ENCODE results near the gene KLRB1.
"Not testable (repeated sequence)": the region's sequence is repeated elsewhere in the genome, so short reads cannot be mapped to it uniquely, and the experiment has no call there.

Gene KLRB1

GRCh38 chr12:9619411-9620179 is 11.9 kb upstream of the KLRB1 start:
- DNase-seq (ENCODE audit: low read depth, low spot score) = no peak

DNA sequence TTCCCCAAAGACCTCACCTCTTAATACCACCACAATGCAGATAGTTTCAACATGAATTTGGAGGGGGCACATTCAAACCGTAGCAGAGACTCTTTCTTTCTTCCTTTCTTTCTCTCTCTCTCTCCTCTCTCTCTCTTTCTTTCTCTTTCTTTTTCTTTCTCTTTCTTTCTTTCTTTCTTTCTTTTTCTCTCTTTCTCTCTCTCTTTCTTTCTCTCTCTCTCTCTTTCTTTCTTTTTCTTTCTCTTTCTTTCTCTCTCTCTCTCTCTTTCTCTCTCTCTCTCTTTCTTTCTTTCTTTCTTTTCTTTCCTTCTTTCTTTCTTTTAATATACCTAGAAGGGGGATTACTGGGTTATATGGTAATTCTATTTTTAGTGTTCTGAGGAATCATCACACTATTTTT is 11.2 kb upstream of the KLRB1 start:
- not testable (repeated sequence) for DNase-seq (ENCODE audit: low read depth, low spot score)

- DNase-seq (ENCODE audit: low read depth, low spot score) = no peak
Measured at GRCh38 chr12:9617124-9617523, 9.4 kb upstream of the KLRB1 start.

DNA sequence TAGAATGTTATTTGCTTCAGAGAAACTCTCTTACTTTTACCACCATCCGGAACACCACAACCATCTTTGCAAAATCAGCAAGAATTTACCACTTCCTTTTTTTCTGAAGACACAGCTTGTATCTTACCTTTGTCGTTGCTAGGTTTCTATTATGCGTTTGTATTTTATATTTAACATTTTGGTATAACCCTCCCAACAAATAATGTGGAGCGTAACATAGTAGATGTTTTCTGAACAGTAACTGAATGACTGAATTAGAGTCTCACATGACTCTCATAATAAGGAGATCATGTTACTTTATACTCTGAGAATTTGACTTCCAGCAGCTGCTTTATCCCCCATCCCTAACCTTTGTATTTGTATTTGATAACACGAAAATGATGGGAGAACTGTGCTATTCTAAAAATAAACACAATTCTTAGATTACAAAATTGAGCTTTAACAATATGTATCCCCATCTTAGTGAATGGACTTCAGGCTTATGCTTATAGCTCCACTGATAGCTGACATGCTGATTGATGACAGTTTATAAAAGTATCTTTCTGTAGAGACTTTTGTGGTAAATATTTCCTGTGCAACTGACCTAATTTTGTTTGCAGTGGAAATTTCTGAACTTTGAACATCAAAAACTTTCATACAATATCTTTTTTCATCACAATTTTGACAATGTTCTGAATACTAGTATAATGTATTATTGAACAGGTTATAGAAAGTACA is 7.9 kb upstream of the KLRB1 start:
- DNase-seq (ENCODE audit: low read depth, low spot score) = no peak

DNA sequence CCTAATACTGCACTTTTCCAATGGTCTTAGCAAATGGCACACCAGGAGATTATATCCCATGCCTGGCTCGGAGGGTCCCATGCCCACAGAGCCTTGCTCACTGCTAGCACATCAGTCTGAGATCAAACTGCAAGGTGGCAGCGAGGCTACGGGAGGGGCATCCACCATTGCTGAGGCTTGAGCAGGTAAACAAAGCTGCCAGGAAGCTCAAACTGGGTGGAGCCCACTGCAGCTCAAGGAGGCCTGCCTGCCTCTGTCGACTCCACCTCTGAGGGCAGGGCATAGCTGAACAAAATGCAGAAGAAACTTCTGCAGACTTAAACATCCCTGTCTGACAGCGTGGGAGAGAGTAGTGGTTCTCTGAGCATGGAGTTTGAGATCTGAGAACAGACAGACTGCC is 2.9 kb upstream of the KLRB1 start:
- DNase-seq (ENCODE audit: low read depth, low spot score) = not testable (repeated sequence)

- DNase-seq (ENCODE audit: low read depth, low spot score) = no peak
Measured at GRCh38 chr12:9606736-9607372, 862 bp downstream of the KLRB1 start.

DNA sequence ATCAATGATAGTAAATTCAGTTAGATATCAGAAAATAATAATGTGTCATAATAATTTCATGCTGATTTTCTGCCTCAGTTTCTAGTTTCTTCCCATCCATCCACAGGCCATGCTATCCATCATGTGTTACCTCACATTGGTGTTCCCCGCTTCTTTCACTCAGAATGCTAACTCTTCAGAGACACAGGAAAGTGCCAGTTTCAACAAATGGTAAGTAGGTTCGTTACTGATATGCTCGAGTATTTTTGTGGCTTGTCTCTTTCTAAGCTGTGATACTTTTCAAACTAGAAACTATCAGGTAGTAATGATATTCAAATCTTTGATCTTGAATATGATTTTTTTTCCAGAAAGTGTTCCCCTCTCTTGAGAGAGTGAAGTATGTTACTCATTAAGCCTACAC is 1.5 kb downstream of the KLRB1 start:
- DNase-seq (ENCODE audit: low read depth, low spot score) = no peak

- no peak for DNase-seq (ENCODE audit: low read depth, low spot score)
Measured at GRCh38 chr12:9605483-9605882, 2.2 kb downstream of the KLRB1 start.

GRCh38 chr12:9604287-9604686 is 3.4 kb downstream of the KLRB1 start:
- DNase-seq (ENCODE audit: low read depth, low spot score) = no peak

DNA sequence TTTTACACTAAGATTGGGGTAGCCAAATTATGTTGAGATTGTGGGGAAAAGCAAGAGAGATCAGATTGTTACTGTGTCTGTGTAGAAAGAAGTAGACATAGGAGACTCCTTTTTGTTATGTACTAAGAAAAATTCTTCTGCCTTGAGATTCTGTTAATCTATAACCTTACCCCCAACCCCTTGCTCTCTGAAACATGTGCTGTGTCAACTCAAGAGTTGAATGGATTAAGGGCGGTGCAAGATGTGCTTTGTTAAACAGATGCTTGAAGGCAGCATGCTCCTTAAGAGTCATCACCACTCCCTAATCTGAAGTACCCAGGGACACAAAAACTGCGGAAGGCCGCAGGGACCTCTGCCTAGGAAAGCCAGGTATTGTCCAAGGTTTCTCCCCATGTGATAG is 7.3 kb downstream of the KLRB1 start:
- DNase-seq (ENCODE audit: low read depth, low spot score) = peak; percentile 11

GRCh38 chr12:9598363-9598762 is 9.4 kb downstream of the KLRB1 start:
- no peak for DNase-seq (ENCODE audit: low read depth, low spot score)

- no peak for DNase-seq (ENCODE audit: low read depth, low spot score)
Measured at GRCh38 chr12:9597365-9597764, 10.4 kb downstream of the KLRB1 start.

- DNase-seq (ENCODE audit: low read depth, low spot score) = no peak
Measured at GRCh38 chr12:9590441-9590840, 17.3 kb downstream of the KLRB1 start.

DNA sequence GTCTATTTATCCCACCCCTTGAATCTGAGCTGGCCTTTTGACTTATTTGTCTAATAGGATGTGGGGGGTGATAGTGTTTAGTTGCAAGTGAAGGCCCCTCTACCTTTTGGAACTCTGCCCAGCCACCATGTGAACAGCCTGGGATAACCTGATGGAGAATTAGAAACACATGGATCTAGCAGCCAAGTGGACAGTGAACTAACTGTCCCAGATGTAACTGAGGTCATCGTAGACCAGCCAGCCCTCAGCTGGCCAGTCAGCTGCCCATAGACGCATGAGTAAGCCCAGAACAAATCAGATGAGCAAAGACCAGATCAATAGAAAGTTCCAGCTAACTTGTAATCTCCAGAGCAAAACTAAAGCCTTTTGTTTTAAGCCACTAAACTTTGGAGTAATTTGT is 19.0 kb downstream of the KLRB1 start:
- DNase-seq (ENCODE audit: low read depth, low spot score) = no peak

DNA sequence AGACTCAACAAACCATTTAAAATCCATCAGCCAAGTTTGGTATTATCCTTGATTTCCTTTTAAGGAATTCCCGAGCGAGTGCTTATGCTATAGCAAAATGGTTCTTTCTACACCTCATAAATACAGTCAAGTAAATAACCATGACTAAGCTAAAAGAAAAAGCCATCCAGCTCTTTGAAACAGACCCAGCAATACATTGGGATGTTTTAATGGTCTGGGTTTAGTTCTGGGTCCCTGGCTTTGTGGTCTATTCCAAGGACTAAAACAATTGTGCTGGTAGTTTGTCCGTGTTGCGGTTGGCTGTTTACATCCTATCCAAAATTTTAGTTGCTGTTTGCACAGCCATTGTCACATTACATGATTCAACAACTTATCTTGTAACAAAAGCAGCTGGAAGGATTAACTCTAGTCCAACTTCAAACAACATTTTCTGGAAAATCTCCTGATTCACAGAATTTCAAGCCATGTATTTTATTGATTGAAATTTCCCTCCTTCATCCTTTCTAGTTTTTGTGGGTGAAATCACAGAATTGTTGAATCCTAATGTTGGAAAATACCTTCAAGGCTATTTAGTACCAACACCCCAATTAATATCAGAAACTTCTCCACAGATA is 19.6 kb downstream of the KLRB1 start:
- no peak for DNase-seq (ENCODE audit: low read depth, low spot score)

DNA sequence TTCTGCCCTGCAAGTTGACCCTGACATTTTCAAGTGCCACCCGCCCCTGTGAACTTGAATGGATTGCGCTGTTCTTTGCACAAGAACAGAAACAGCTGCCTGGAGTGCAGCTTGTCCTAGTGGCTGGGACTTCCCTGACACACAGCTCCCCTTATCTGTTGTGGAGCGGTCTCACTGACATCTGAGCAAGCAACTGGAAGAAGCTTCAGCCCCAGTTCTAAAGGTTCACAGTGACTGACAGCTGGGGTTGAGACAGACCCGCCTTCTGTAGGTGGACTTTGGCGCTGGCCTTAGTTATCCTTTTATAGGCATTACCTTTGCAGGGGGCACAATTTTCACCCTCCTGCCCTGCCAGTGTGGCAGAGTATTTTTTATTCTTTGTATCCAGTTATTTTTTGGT is 30.0 kb downstream of the KLRB1 start:
- DNase-seq (ENCODE audit: low read depth, low spot score) = not testable (repeated sequence)

DNA sequence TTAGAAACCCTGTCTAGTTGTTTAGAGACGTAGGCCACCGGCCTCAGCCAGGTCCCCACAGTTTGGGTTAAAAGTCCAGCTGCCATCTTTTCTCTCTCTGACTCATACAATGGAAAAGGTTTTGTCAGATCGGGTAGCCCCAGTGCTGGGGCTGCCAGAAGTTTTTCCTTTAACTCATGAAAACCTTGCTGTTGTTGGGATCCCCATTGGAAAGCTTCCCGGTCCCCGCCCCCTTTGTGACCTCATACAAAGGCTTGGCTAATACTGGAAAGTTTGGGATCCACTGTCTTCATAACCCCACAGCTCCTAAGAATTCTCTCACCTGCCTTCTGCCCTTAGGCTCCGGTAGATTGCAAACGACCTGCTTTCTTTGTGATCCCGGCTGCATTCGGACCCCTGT is 40.6 kb downstream of the KLRB1 start:
- not testable (repeated sequence) for DNase-seq (ENCODE audit: low read depth, low spot score)

- DNase-seq (ENCODE audit: low read depth, low spot score) = not testable (repeated sequence)
Measured at GRCh38 chr12:9566113-9566512, 41.6 kb downstream of the KLRB1 start.

- DNase-seq (ENCODE audit: low read depth, low spot score) = not testable (repeated sequence)
Measured at GRCh38 chr12:9564418-9564817, 43.3 kb downstream of the KLRB1 start.

DNA sequence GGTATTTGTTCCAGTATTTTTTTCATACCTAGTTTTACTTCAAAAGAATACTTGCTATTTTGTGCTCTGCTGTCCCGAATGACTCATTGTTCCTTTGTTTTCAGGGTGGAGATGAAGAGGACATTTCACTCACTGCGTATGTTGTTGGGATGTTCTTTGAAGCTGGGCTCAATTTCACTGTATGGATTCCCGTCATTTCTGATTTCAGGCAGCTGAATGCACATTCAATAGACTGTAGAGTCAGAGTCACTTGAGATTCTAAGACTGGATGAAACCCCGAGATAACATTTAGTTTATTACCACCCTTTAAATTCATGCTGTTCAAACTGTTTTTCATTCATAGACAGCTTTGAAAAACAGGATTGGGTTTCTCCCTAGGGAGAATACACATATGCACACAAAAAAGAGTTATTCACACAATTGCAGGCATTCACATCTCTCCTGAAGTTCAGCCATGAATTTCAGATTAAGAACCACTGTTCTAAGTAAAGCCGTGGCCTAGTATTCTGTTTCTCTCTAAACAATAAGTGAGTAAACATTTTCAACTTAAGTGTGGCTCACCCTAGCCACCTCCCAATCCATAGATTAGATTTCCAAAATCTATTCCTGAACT is 44.8 kb downstream of the KLRB1 start:
- not testable (repeated sequence) for DNase-seq (ENCODE audit: low read depth, low spot score)

DNA sequence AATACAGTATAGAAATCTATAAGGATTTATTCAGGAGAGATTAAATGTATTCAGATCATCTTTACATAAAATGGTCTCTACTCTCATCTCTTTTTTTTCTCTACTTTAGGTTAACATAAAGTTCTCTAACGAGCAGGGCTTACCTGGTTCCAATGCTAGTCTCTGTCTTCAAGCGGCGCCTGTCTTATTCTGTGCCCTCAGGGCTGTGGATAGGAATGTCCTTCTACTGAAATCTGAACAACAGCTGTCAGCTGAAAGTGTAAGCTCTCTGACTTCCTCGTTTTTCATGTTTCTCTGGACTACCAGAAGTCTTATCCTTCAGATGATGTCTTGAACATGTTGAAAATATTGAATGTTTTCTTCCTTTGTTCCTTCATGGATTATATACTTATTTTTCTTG is 62.2 kb downstream of the KLRB1 start:
- not testable (repeated sequence) for DNase-seq (ENCODE audit: low read depth, low spot score)

All from ELF-1 (cell line).